Immature natural killer cell (primary cell): ENCODE data around the gene RIC8B. TPM values are rescaled to one million over a fixed set of nuclear protein-coding genes. Genes with fewer than 3 reads are reported as not detected.

Experiments
- DNase-seq, 3 donors: peaks; one replicate each; pipeline ENCODE4 v3.0.0; 2022; ENCODE audit warnings: mixed read lengths in 1 of 3
- H3K27ac Mint-ChIP-seq, 6 donors: one replicate each; pipeline ENCODE4 v1.8.0; 2020; ENCODE audit warnings: mixed read lengths in 6 of 6, mild to moderate bottlenecking in 5 of 6, inconsistent platforms in 4 of 6, moderate library complexity in 3 of 6
- H3K27me3 Mint-ChIP-seq, 3 donors: one replicate each; pipeline ENCODE4 v1.8.0; 2020 to 2021; ENCODE audit warnings: low read depth in 3 of 3, mild to moderate bottlenecking in 3 of 3, mixed read lengths in 3 of 3, moderate library complexity in 3 of 3, inconsistent platforms in 1 of 3
- H3K36me3 Mint-ChIP-seq, 3 donors: one replicate each; pipeline ENCODE4 v1.8.0; 2020; ENCODE audit warnings: mixed read lengths in 3 of 3, inconsistent platforms in 2 of 3, mild to moderate bottlenecking in 2 of 3
- H3K4me1 Mint-ChIP-seq, 2 donors: one replicate each; pipeline ENCODE4 v1.8.0; 2020; ENCODE audit warnings: inconsistent platforms in 2 of 2, mild to moderate bottlenecking in 2 of 2, mixed read lengths in 2 of 2, moderate library complexity in 1 of 2
- H3K4me3 Mint-ChIP-seq, 5 donors: one replicate each; pipeline ENCODE4 v1.8.0; 2020; ENCODE audit warnings: mild to moderate bottlenecking in 5 of 5, mixed read lengths in 5 of 5, inconsistent platforms in 3 of 5, moderate library complexity in 3 of 5
- H3K9me3 Mint-ChIP-seq, 6 donors: one replicate each; pipeline ENCODE4 v1.8.0; 2020; ENCODE audit warnings: mild to moderate bottlenecking in 6 of 6, mixed read lengths in 6 of 6, inconsistent platforms in 4 of 6, moderate library complexity in 3 of 6
- polyA plus RNA-seq, 3 donors: library from polyadenylated mRNA; unstranded; fragments of 300-500 nt; fragmentation: Illumina TruSeq; gene quantifications; one replicate each; pipeline ENCODE4 v1.2.3, GENCODE V29; 2021

The RIC8B gene
- polyA plus RNA-seq, 3 donors from 2014 or later = 1.8 to 5.0 (median 4.4) TPM

GRCh38 chr12:106744600-106744999, 29.9 kb upstream of the RIC8B start:
- peaks cover 2 to 3% (median 2%) of the 10 kb centered on the region in 3 donors for H3K27me3 Mint-ChIP-seq
- H3K9me3 Mint-ChIP-seq = no peaks in the 10 kb centered on the region

GRCh38 chr12:106745181-106745745, 29.2 kb upstream of the RIC8B start:
- Mint-ChIP-seq H3K4me3 (no peak overlapping the region), H3K4me1 (peaks cover 19 to 21% of the 10 kb centered on the region in 2 donors), H3K36me3 (no peaks in the 10 kb centered on the region), H3K27ac (no peak overlapping the region), H3K27me3 (peaks cover 2 to 3% (median 3%) of the 10 kb centered on the region in 3 donors), H3K9me3 (no peaks in the 10 kb centered on the region)
- no peak for DNase-seq

More at GRCh38 chr12:106744600-106744999, 29.9 kb upstream of the RIC8B start:
- no peak for DNase-seq
- no peak overlapping the region for H3K27ac Mint-ChIP-seq
- no peak overlapping the region for H3K4me3 Mint-ChIP-seq
- H3K4me1 Mint-ChIP-seq = peaks cover 19 to 21% of the 10 kb centered on the region in 2 donors
- no peaks in the 10 kb centered on the region for H3K36me3 Mint-ChIP-seq

GRCh38 chr12:106747973-106748436, 26.5 kb upstream of the RIC8B start:
- H3K9me3 Mint-ChIP-seq = peaks cover 0 to 1% (median 0%) of the 10 kb centered on the region in 6 donors
- peaks cover 0 to 3% (median 0%) of the 10 kb centered on the region in 3 donors for H3K36me3 Mint-ChIP-seq
- H3K4me1 Mint-ChIP-seq = peaks cover 21 to 22% of the 10 kb centered on the region in 2 donors
- peak overlapping the region; percentile 84 to 94 (median 92) for H3K27ac Mint-ChIP-seq
- peaks cover 0 to 2% (median 2%) of the 10 kb centered on the region in 3 donors for H3K27me3 Mint-ChIP-seq
- peak; percentile 40 to 51 (median 42) for DNase-seq
- H3K4me3 Mint-ChIP-seq = peak overlapping the region; percentile 16 to 59 (median 41)

GRCh38 chr12:106750524-106750923, 24.0 kb upstream of the RIC8B start:
- H3K4me3 Mint-ChIP-seq = no peak overlapping the region
- H3K36me3 Mint-ChIP-seq = peaks cover 0 to 3% (median 0%) of the 10 kb centered on the region in 3 donors
- peaks cover 0 to 1% (median 0%) of the 10 kb centered on the region in 6 donors for H3K9me3 Mint-ChIP-seq
- peaks cover 21 to 22% of the 10 kb centered on the region in 2 donors for H3K4me1 Mint-ChIP-seq
- peaks cover 0 to 2% (median 0%) of the 10 kb centered on the region in 3 donors for H3K27me3 Mint-ChIP-seq
- no peak for DNase-seq
- peak overlapping the region in 2 of 6 donors; percentile 32 to 39 for H3K27ac Mint-ChIP-seq

GRCh38 chr12:106753526-106753925, 21.0 kb upstream of the RIC8B start:
- Mint-ChIP-seq H3K36me3 (peaks cover 0 to 3% (median 0%) of the 10 kb centered on the region in 3 donors), H3K4me3 (no peak overlapping the region), H3K4me1 (peaks cover under 1 to 3% of the 10 kb centered on the region in 2 donors), H3K27ac (no peak overlapping the region), H3K9me3 (peaks cover 0 to 1% (median 0%) of the 10 kb centered on the region in 6 donors), H3K27me3 (peaks cover 0 to 2% (median 0%) of the 10 kb centered on the region in 3 donors)
- no peak for DNase-seq

GRCh38 chr12:106754331-106754730, 20.2 kb upstream of the RIC8B start:
- H3K27ac Mint-ChIP-seq = no peak overlapping the region
- no peak for DNase-seq
- H3K36me3 Mint-ChIP-seq = peaks cover 0 to 3% (median 0%) of the 10 kb centered on the region in 3 donors
- H3K4me3 Mint-ChIP-seq = no peak overlapping the region
- H3K27me3 Mint-ChIP-seq = peaks cover 0 to 2% (median 0%) of the 10 kb centered on the region in 3 donors
- peaks cover 0 to 2% of the 10 kb centered on the region in 2 donors for H3K4me1 Mint-ChIP-seq
- peaks cover 0 to 1% (median 0%) of the 10 kb centered on the region in 6 donors for H3K9me3 Mint-ChIP-seq

- H3K36me3 Mint-ChIP-seq = no peaks in the 10 kb centered on the region
- peaks cover 8 to 9% of the 10 kb centered on the region in 2 donors for H3K4me1 Mint-ChIP-seq
- peaks cover 0 to 1% (median 0%) of the 10 kb centered on the region in 6 donors for H3K9me3 Mint-ChIP-seq
- H3K27me3 Mint-ChIP-seq = peaks cover 0 to 2% (median 0%) of the 10 kb centered on the region in 3 donors
- DNase-seq = no peak
- no peak overlapping the region for H3K27ac Mint-ChIP-seq
- no peak overlapping the region for H3K4me3 Mint-ChIP-seq
These were observed 16.7 kb upstream of the RIC8B start for GRCh38 chr12:106757623-106758348.

GRCh38 chr12:106758349-106759110, 16.0 kb upstream of the RIC8B start:
- Mint-ChIP-seq H3K27ac (no peak overlapping the region), H3K4me3 (no peak overlapping the region)

GRCh38 chr12:106759526-106760183, 14.8 kb upstream of the RIC8B start:
- DNase-seq = no peak
- H3K36me3 Mint-ChIP-seq = no peaks in the 10 kb centered on the region
- H3K4me1 Mint-ChIP-seq = peaks cover 8 to 9% of the 10 kb centered on the region in 2 donors
- peaks cover 0 to 2% (median under 1%) of the 10 kb centered on the region in 3 donors for H3K27me3 Mint-ChIP-seq
- H3K9me3 Mint-ChIP-seq = no peaks in the 10 kb centered on the region
- H3K4me3 Mint-ChIP-seq = no peak overlapping the region
- H3K27ac Mint-ChIP-seq = peak overlapping the region in 2 of 6 donors; percentile 19 to 41

More at GRCh38 chr12:106758349-106759110, 16.0 kb upstream of the RIC8B start:
- H3K27me3 Mint-ChIP-seq = peaks cover 0 to 2% (median 0%) of the 10 kb centered on the region in 3 donors
- no peaks in the 10 kb centered on the region for H3K9me3 Mint-ChIP-seq
- H3K4me1 Mint-ChIP-seq = peaks cover 8 to 9% of the 10 kb centered on the region in 2 donors
- no peak for DNase-seq
- H3K36me3 Mint-ChIP-seq = no peaks in the 10 kb centered on the region

GRCh38 chr12:106760184-106760531, 14.3 kb upstream of the RIC8B start:
- Mint-ChIP-seq H3K4me1 (peaks cover 8 to 9% of the 10 kb centered on the region in 2 donors), H3K27ac (peak overlapping the region in 2 of 6 donors; percentile 19 to 41), H3K27me3 (peaks cover 0 to 2% (median 2%) of the 10 kb centered on the region in 3 donors), H3K4me3 (peak overlapping the region in 1 of 5 donors; percentile 15), H3K9me3 (no peaks in the 10 kb centered on the region), H3K36me3 (no peaks in the 10 kb centered on the region)
- DNase-seq = no peak

GRCh38 chr12:106764220-106764619, 10.3 kb upstream of the RIC8B start:
- DNase-seq = no peak
- peaks cover 8 to 9% of the 10 kb centered on the region in 2 donors for H3K4me1 Mint-ChIP-seq
- no peak overlapping the region for H3K27ac Mint-ChIP-seq
- H3K36me3 Mint-ChIP-seq = no peaks in the 10 kb centered on the region
- no peaks in the 10 kb centered on the region for H3K9me3 Mint-ChIP-seq
- peaks cover 7 to 17% (median 7%) of the 10 kb centered on the region in 3 donors for H3K27me3 Mint-ChIP-seq
- no peak overlapping the region for H3K4me3 Mint-ChIP-seq

GRCh38 chr12:106764738-106765137, 9.7 kb upstream of the RIC8B start:
- Mint-ChIP-seq H3K4me3 (no peak overlapping the region), H3K9me3 (no peaks in the 10 kb centered on the region), H3K27me3 (peaks cover 7 to 17% (median 7%) of the 10 kb centered on the region in 3 donors), H3K27ac (no peak overlapping the region), H3K36me3 (no peaks in the 10 kb centered on the region), H3K4me1 (peaks cover 7% of the 10 kb centered on the region in 2 donors)
- no peak for DNase-seq

GRCh38 chr12:106766393-106766826, 8.1 kb upstream of the RIC8B start:
- H3K4me3 Mint-ChIP-seq = no peak overlapping the region
- no peaks in the 10 kb centered on the region for H3K9me3 Mint-ChIP-seq
- DNase-seq = no peak
- no peaks in the 10 kb centered on the region for H3K4me1 Mint-ChIP-seq
- peaks cover 7 to 17% (median 7%) of the 10 kb centered on the region in 3 donors for H3K27me3 Mint-ChIP-seq
- no peaks in the 10 kb centered on the region for H3K36me3 Mint-ChIP-seq
- no peak overlapping the region for H3K27ac Mint-ChIP-seq
